ENCODE results near the gene POLR3E.

GRCh38 chr16:22355487-22355908 is 58.3 kb downstream of the POLR3E start:
- TF ChIP-seq EZH2 (IDR thresholded peaks at IDR 0.05; ENCODE audit: insufficient read depth, poor library complexity, severe bottlenecking) (no peak), EZH2phosphoT487 (IDR thresholded peaks at IDR 0.05; ENCODE audit: insufficient read depth, low read depth) (no peak)
